ENCODE results near the gene SLC6A9. TPM values are rescaled to one million over a fixed set of nuclear protein-coding genes. Genes with fewer than 3 reads are reported as not detected.

SLC6A9 gene
- total and polyA plus RNA-seq, 4 donors, result 0.57 to 47.7 (median 3.6) TPM

DNA sequence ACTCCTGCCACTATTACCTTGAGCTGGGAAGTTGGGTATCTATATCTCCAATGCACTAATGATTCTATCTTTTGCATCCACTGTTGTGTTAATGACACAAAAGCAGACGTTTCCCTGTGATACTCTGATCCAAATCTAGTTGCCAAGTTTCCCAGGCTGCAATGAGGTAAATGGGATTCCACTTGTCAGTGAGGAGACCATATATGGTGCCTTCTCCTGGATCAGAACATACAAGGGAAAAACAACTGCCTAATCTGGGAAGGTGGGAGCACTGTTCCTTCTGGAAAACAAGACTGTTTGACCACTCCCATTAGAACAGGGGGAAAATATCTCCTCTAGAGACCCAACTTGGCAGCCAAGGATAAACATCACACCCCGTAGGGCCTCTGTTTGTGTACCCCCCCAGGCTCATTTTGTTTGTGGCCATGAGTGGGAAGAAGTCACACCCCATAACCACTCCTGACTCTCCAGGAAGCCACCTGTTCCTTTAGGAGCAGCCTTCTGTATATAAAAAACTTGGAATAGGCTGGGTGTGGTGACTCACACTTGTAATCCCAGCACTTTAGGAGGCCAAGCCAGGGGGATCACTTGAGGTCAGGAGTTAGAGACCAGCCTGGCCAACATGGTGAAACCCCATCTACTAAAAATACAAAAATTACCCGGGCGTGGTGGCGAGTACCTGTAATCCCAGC, 28.5 kb upstream of the SLC6A9 start:
- Histone ChIP-seq H3K4me3 (ENCODE audit: low read depth in 1 of 3, low read length in 3 of 3) (no peak overlapping the region), H3K9me3 (ENCODE audit: control insufficient read depth in 4 of 4, low read length in 3 of 4) (no peaks in the 10 kb centered on the region), H3K36me3 (ENCODE audit: control insufficient read depth in 4 of 4, insufficient read depth in 3 of 4, low read depth in 1 of 4, low read length in 3 of 4) (no peaks in the 10 kb centered on the region), H3K9ac (ENCODE audit: low read depth in 1 of 2, low read length in 2 of 2) (no peak overlapping the region), H3K4me1 (ENCODE audit: control insufficient read depth in 4 of 4, insufficient read depth in 4 of 4, low read length in 3 of 4) (peaks cover 2 to 14% (median 11%) of the 10 kb centered on the region in 4 donors), H3K27ac (ENCODE audit: low read depth in 1 of 2, low read length in 2 of 2) (no peak overlapping the region), H3K27me3 (ENCODE audit: control insufficient read depth in 4 of 4, insufficient read depth in 4 of 4, low read length in 3 of 4) (no peaks in the 10 kb centered on the region)
- 79% methylated on average over 5 of the region's 5 CpGs for WGBS
- TF ChIP-seq JUND (IDR thresholded peaks at IDR 0.05) (no peak), EGR1 (IDR thresholded peaks at IDR 0.05; ENCODE audit: low read depth in 2 of 2) (no peak), TAF1 (conservative IDR thresholded peaks at IDR 0.05) (no peak), RXRA (IDR thresholded peaks at IDR 0.05) (no peak), GABPA (IDR thresholded peaks at IDR 0.05 in 1 of 2, conservative IDR thresholded peaks at IDR 0.05 in 1 of 2) (no peak), RAD21 (IDR thresholded peaks at IDR 0.05) (no peak), HNF4G (IDR thresholded peaks at IDR 0.05) (no peak), FOXA1 (IDR thresholded peaks at IDR 0.05) (no peak)
- TF ChIP-seq, protein P1, sequence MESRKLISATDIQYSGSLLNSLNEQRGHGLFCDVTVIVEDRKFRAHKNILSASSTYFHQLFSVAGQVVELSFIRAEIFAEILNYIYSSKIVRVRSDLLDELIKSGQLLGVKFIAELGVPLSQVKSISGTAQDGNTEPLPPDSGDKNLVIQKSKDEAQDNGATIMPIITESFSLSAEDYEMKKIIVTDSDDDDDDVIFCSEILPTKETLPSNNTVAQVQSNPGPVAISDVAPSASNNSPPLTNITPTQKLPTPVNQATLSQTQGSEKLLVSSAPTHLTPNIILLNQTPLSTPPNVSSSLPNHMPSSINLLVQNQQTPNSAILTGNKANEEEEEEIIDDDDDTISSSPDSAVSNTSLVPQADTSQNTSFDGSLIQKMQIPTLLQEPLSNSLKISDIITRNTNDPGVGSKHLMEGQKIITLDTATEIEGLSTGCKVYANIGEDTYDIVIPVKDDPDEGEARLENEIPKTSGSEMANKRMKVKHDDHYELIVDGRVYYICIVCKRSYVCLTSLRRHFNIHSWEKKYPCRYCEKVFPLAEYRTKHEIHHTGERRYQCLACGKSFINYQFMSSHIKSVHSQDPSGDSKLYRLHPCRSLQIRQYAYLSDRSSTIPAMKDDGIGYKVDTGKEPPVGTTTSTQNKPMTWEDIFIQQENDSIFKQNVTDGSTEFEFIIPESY (IDR thresholded peaks at IDR 0.05), result no peak
- TF ChIP-seq, protein P2, sequence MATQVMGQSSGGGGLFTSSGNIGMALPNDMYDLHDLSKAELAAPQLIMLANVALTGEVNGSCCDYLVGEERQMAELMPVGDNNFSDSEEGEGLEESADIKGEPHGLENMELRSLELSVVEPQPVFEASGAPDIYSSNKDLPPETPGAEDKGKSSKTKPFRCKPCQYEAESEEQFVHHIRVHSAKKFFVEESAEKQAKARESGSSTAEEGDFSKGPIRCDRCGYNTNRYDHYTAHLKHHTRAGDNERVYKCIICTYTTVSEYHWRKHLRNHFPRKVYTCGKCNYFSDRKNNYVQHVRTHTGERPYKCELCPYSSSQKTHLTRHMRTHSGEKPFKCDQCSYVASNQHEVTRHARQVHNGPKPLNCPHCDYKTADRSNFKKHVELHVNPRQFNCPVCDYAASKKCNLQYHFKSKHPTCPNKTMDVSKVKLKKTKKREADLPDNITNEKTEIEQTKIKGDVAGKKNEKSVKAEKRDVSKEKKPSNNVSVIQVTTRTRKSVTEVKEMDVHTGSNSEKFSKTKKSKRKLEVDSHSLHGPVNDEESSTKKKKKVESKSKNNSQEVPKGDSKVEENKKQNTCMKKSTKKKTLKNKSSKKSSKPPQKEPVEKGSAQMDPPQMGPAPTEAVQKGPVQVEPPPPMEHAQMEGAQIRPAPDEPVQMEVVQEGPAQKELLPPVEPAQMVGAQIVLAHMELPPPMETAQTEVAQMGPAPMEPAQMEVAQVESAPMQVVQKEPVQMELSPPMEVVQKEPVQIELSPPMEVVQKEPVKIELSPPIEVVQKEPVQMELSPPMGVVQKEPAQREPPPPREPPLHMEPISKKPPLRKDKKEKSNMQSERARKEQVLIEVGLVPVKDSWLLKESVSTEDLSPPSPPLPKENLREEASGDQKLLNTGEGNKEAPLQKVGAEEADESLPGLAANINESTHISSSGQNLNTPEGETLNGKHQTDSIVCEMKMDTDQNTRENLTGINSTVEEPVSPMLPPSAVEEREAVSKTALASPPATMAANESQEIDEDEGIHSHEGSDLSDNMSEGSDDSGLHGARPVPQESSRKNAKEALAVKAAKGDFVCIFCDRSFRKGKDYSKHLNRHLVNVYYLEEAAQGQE (IDR thresholded peaks at IDR 0.05), result no peak
- TF ChIP-seq, protein P3, sequence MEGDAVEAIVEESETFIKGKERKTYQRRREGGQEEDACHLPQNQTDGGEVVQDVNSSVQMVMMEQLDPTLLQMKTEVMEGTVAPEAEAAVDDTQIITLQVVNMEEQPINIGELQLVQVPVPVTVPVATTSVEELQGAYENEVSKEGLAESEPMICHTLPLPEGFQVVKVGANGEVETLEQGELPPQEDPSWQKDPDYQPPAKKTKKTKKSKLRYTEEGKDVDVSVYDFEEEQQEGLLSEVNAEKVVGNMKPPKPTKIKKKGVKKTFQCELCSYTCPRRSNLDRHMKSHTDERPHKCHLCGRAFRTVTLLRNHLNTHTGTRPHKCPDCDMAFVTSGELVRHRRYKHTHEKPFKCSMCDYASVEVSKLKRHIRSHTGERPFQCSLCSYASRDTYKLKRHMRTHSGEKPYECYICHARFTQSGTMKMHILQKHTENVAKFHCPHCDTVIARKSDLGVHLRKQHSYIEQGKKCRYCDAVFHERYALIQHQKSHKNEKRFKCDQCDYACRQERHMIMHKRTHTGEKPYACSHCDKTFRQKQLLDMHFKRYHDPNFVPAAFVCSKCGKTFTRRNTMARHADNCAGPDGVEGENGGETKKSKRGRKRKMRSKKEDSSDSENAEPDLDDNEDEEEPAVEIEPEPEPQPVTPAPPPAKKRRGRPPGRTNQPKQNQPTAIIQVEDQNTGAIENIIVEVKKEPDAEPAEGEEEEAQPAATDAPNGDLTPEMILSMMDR (IDR thresholded peaks at IDR 0.05; ENCODE audit: low read depth, low read length, missing input control), result no peak
- TF ChIP-seq, protein P4, sequence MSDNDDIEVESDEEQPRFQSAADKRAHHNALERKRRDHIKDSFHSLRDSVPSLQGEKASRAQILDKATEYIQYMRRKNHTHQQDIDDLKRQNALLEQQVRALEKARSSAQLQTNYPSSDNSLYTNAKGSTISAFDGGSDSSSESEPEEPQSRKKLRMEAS (IDR thresholded peaks at IDR 0.05), result no peak
- no peak for DNase-seq (ENCODE audit: low spot score)

DNA sequence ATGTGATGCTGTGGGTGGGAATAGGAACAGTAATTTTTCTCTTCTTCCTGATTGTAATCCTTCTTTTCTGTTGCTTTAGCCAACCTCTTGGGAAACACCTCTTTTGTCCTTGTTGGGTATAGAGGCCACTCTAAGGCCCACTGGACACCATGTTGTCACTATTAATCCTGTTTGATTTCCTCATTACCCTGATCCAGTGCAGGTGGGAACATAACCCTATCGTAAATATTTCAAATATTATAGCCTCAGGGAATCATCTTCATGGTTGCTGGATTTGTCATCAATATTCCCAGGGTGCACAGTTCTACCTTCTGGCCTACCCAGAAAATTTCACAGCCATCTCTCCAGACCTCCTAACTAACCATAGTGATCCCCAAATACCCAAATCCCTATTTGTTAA, 27.9 kb upstream of the SLC6A9 start:
- TF ChIP-seq FOXA2 (IDR thresholded peaks at IDR 0.05) (no peak), GABPA (IDR thresholded peaks at IDR 0.05 in 1 of 2, conservative IDR thresholded peaks at IDR 0.05 in 1 of 2) (no peak), JUND (IDR thresholded peaks at IDR 0.05) (no peak), HNF4G (IDR thresholded peaks at IDR 0.05) (no peak), SP1 (IDR thresholded peaks at IDR 0.05) (no peak)
- no peak overlapping the region for H3K4me3 ChIP-seq (ENCODE audit: low read depth in 1 of 3, low read length in 3 of 3)
- H3K36me3 ChIP-seq (ENCODE audit: control insufficient read depth in 4 of 4, insufficient read depth in 3 of 4, low read depth in 1 of 4, low read length in 3 of 4), result no peaks in the 10 kb centered on the region
- WGBS, result 100% methylated on average over 1 of the region's 1 CpG
- H3K9ac ChIP-seq (ENCODE audit: low read depth in 1 of 2, low read length in 2 of 2), result no peak overlapping the region
- H3K4me1 ChIP-seq (ENCODE audit: control insufficient read depth in 4 of 4, insufficient read depth in 4 of 4, low read length in 3 of 4), result peaks cover 2 to 14% (median 11%) of the 10 kb centered on the region in 4 donors
- H3K27ac ChIP-seq (ENCODE audit: low read depth in 1 of 2, low read length in 2 of 2), result no peak overlapping the region
- H3K9me3 ChIP-seq (ENCODE audit: control insufficient read depth in 4 of 4, low read length in 3 of 4), result no peaks in the 10 kb centered on the region
- DNase-seq (ENCODE audit: low spot score), result no peak
- H3K27me3 ChIP-seq (ENCODE audit: control insufficient read depth in 4 of 4, insufficient read depth in 4 of 4, low read length in 3 of 4), result no peaks in the 10 kb centered on the region

Data from liver (tissue), 9 donors.